Stimulated activated CD8-positive, alpha-beta memory T cell treated with anti-CD3 and anti-CD28 coated beads, Interleukin-12 subunit alpha, Interleukin-12 subunit beta, amount 100 ng/mL, for 24 hours (primary cell): ENCODE measurements around the gene GPR35.

Experiments used
- DNase-seq: peaks from one replicate; pipeline ENCODE4 v3.0.0-alpha.2; 2020; ENCODE audit errors: extremely low read depth

The GPR35 gene

DNA sequence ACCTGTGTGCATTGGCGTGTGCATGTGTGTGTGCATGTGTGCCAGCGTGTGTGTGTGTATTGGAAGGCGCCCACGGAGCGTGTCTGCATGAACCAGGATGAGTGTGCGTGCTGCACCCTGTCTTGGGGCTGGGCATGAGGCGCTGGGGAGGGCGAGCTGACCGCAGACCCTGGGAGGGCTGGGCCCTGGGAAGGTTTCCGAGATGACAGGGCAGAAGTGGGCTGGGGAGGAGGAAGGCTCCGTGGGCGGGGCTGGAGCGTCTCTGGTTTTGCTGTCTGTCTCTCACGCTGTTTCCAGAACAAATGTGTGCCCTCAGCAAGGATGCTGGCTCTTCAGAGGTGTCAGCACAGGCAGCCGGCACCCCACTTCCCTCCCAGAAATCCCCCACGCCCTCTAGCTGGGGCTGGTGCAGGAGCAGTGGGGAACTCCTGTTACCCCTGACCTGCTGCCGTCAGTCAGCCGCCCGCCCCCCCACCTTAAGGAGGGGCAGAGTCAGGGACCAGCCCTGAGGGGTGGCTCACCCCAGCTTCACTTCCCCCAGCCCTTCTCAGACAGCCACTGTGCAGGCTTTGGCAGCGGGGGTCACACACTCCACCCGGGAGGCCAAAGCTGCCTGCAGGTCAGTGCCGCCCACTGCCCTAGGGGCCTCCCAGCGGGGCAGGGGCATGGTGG, at the start of gene GPR35:
GPR35 (plus strand) TSS at position 531 of the 672 bp plus-strand sequence. CDS start 4,473 bp downstream, outside the sequence.
- peak; percentile 52 for DNase-seq

- no peak for DNase-seq
Measured at GRCh38 chr2:240576036-240576435, 49.2 kb upstream of the GPR35 start.

DNA sequence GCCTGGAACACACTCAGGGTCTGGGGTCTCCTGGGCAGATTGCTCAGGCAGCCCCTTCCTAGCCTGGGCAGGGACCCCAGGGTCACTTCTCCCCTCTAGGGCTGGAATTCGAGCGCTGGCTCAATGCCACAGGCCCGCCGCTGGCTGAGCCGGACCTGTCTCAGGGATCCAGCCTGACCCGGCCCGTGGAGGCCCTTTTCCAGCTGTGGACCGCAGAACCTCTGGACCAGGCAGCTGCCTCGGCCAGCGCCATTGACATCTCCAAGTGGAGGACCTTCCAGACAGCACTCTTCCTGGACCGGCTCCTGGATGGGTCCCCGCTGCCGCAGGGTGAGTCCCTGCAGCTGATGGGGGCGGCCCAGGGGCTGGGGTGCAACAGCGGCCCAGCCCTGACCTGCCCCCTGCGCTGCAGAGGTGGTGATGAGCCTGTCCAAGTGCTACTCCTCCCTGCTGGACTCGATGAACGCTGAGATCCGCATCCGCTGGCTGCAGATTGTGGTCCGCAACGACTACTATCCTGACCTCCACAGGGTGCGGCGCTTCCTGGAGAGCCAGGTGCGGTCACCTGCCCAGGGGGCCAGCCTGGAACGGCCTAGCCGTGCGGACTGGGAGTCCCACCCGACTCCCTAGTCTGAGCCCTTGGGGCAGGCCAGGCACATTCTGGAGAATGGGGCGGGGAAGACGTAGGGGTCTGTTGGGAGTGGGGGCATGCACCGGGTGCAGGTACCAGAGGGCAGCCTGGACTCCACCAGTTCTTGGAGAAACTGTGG, 48.7 kb upstream of the GPR35 start:
- no peak for DNase-seq

DNA sequence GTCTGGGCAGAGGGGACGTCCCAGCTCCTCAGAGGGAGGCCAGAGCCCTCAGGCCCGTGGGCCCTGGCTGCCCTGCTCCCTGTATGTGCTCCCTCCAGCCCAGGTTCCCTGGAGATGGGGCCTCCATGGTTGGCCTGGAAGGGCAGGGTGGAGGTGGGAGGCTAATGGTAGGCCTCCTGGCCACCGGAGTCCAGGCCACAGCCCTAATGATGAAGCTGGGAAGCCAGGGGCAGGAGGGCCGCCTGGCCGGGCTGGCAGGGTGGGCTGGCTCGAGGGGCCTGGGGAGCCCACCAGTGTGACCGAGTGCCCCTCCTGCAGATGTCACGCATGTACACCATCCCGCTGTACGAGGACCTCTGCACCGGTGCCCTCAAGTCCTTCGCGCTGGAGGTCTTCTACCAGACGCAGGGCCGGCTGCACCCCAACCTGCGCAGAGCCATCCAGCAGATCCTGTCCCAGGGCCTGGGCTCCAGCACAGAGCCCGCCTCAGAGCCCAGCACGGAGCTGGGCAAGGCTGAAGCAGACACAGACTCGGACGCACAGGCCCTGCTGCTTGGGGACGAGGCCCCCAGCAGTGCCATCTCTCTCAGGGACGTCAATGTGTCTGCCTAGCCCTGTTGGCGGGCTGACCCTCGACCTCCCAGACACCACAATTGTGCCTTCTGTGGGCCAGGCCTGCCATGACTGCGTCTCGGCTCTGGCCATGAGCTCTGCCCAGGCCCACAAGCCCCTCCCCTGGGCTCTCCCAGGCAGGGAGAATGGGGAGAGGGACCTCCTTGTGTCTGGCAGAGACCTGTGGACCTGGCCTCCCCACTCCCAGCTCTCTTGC, 47.8 kb upstream of the GPR35 start:
- no peak for DNase-seq

- no peak for DNase-seq
Measured at GRCh38 chr2:240578110-240578450, 47.2 kb upstream of the GPR35 start.

- DNase-seq = no peak
Measured at GRCh38 chr2:240578488-240578887, 46.8 kb upstream of the GPR35 start.

- no peak for DNase-seq
Measured at GRCh38 chr2:240579071-240579762, 46.1 kb upstream of the GPR35 start.

DNA sequence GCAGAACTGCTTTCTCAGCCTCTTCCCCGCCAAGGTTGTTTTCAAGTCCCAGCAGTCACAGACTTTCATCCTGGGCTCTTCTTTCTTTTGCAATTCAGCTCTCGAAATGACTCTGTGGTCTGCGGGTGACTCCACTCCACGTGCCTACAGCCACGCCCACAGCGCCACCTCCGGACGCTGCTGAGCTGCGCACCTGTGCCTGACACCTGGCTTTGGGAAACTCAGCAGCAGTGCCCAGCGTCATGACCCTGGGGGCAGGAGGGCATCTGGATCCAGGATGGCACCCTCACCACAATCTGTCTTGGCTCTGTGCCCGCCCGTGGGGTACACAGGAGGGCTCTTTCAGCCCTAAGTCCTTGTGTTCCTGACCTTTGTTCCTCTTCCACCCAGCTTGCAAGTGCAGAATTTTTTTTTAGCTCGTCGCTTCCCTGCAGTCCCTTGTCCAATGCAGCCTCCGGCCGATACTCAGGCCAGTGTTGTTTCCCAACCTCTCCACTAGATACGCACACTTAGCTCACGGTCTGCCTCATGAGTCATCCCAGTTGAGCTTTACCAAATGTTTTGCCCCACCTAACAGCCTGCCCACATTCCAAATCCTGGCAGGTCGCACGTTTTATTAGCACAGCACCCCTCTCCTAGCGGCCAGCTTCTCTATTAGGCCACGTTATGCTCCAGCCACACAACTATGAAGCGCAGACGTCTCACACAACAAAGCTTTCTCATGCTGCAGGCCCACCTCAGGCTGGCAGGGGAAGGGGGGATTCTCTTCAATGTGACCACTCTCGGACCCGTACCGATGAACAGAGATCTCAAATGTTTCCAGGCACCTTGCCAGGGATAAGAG, 45.3 kb upstream of the GPR35 start:
- no peak for DNase-seq

GRCh38 chr2:240581811-240582210, 43.5 kb upstream of the GPR35 start:
- no peak for DNase-seq

GRCh38 chr2:240582781-240583180, 42.5 kb upstream of the GPR35 start:
- no peak for DNase-seq

- DNase-seq = no peak
Measured at GRCh38 chr2:240583774-240584173, 41.5 kb upstream of the GPR35 start.

- DNase-seq = no peak
Measured at GRCh38 chr2:240584486-240585031, 40.7 kb upstream of the GPR35 start.

DNA sequence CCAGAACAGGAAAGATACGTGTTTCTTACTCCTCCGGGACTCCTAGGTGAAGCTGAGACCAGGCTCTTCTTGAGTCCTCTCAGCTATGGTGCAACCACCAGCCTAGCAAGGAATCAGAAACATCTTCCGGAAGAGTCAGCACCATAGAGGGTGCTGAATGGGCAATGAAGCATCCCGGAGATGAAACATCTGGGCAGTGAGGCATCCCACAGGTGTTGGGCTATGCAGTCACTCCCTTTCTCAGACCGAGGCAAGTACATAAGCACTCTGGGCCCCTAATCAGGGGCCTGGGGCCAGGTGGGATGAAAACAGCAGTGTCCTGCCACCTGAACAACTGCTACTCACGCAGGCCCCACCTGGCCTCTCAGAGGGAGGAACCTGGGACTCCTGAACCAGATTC, 40.2 kb upstream of the GPR35 start:
- DNase-seq = no peak

DNA sequence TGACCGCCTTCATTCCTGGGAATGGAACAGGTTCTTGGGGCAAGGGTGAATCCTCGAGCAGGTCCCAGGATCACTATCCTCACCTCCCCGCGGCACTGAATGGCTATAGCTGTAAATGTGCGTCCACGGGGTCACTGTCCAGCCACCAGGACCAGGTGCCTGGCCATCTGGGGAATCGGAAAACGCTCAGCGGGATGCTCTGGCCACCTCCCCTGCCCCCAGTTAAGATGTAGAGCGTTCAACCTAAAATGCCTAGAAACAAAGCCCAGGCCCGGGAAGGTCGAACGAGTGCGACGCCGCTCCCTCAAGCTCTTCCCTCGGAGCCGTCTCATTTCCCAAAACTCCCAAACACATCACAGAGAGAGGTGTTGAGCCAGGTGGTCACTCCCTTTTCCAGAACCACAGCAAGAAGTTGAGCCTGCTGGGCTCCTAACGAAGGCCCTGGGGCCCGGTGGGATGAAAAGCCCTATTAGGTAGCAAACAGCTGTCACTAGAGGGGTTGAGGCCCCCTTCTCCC, 39.5 kb upstream of the GPR35 start:
- no peak for DNase-seq

DNA sequence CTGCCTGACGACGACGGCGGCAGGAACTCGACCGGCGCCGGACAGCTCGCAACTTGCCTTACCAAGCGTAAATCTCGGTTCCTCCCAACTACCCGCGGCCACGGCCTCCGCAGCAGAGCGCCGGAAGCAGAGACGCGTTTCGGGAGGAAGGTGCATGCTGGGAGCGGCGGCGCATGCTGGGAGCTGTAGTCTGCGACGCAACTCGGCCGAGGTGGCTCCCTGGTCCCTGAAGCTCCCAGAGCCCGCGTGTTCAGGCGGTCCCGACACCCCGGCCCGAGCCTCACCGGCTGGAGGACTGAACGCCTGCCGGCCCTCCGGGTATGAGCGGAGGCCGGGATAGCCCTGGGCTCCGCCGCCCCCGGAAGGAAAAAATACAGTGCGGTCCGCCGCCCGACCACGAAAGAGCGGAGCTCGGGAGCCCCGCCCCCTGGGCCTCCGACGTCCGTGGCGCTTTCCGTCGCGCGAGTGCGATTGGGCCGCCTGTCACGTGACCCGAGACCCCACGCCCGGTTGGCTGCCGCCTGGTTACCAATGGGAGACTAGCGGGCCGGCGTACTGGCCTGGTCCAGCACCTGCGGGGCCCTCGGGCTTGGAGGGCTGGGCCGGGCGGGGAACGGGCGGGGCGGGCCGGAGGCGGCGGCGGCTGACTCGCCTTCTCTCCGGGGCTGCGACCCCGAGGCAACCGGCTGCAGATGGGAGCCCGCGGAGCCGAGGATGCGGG, 38.9 kb upstream of the GPR35 start, which contains the start of gene CAPN10:
CAPN10 (plus strand) TSS at position 537 of the 721 bp plus-strand sequence; CDS start at position 715, 178 bp downstream.
- peak; percentile 93 for DNase-seq

GRCh38 chr2:240586919-240587800, 38.1 kb upstream of the GPR35 start:
- no peak for DNase-seq

- DNase-seq = no peak
Measured at GRCh38 chr2:240588006-240588655, 37.1 kb upstream of the GPR35 start.

DNA sequence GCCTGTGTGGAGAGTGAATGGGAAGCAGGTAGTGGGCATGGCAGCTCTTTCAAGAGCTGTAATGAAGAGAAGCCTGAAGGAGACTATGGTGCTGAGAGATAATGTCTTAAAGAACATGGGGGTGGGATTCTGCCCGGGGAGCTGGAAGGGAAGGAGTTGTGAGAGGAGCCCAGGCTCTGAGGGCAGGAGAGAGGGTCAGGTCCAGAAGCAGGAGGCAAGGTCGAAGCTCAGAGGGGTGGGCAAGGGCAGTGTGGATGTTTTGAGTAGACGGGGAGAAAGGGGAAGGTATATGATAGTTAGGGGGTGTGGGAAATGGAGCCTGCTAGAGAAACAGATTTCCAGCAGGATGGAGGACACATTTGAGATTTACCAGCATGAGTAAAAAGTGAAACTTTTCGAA, 36.6 kb upstream of the GPR35 start:
- no peak for DNase-seq
